ENCODE measurements around the gene TOP2B. TPM values are rescaled to one million over a fixed set of nuclear protein-coding genes. Genes with fewer than 3 reads are reported as not detected.

Gene TOP2B
- total and polyA plus RNA-seq, 9 of the 15 experiments (the other 6 are each of a cell fraction or from before 2014, with no cell fraction given): 45.3 to 186 (median 134) TPM

GRCh38 chr3:25663869-25664811, 567 bp downstream of the TOP2B start (continued):
- TF ChIP-seq NKRF (IDR thresholded peaks at IDR 0.05; ENCODE audit: borderline replicate concordance) (no peak), ZZZ3 (IDR thresholded peaks at IDR 0.05) (no peak), POLR2A (conservative IDR thresholded peaks at IDR 0.05) (no peak), ZNF444 (CRISPR knock-in tag; IDR thresholded peaks at IDR 0.05) (no peak), E4F1 (CRISPR knock-in tag; IDR thresholded peaks at IDR 0.05; ENCODE audit: borderline replicate concordance) (no peak), ZBTB5 (IDR thresholded peaks at IDR 0.05) (no peak), HDAC2 (IDR thresholded peaks at IDR 0.05) (no peak), ETS2 (tag; IDR thresholded peaks at IDR 0.05; ENCODE audit: borderline replicate concordance, poor library complexity, severe bottlenecking) (no peak), TCF3 (CRISPR knock-in tag; IDR thresholded peaks at IDR 0.05) (no peak), ZNF518B (CRISPR knock-in tag; IDR thresholded peaks at IDR 0.05) (no peak), ZNF717 (CRISPR knock-in tag; IDR thresholded peaks at IDR 0.05) (no peak), SMAD3 (CRISPR knock-in tag; conservative IDR thresholded peaks at IDR 0.05) (no peak), DIDO1 (tag; IDR thresholded peaks at IDR 0.05; ENCODE audit: low read depth) (no peak), BRF2 (IDR thresholded peaks at IDR 0.05; ENCODE audit: borderline replicate concordance, insufficient read depth, insufficient read length) (no peak), SRSF3 (IDR thresholded peaks at IDR 0.05; ENCODE audit: insufficient read depth, low read length) (no peak), ZNF764 (CRISPR knock-in tag; IDR thresholded peaks at IDR 0.05; ENCODE audit: low read depth) (no peak)
